Measurements from ENCODE around the gene KRT78. TPM values are rescaled to one million over a fixed set of nuclear protein-coding genes. Genes with fewer than 3 reads are reported as not detected.

Gene KRT78
- total and polyA plus RNA-seq, 9 of the 15 experiments (the other 6 are each of a cell fraction or from before 2014, with no cell fraction given), result not detected

GRCh38 chr12:52879394-52880351 lies 30.9 kb upstream of the KRT78 start (continued):
- no peak for TF ChIP-seq ZNF609 (CRISPR knock-in tag; IDR thresholded peaks at IDR 0.05; ENCODE audit: borderline replicate concordance)
- no peak for TF ChIP-seq TRIM24 (IDR thresholded peaks at IDR 0.05)
- peak; percentile 57 for TF ChIP-seq ZNF384 (IDR thresholded peaks at IDR 0.05; ENCODE audit: low read depth, low read length)
- TF ChIP-seq MXD1 (CRISPR knock-in tag; IDR thresholded peaks at IDR 0.05; ENCODE audit: borderline replicate concordance, poor library complexity, severe bottlenecking), result no peak
- no peak for TF ChIP-seq PYGO2 (tag; IDR thresholded peaks at IDR 0.05)
- TF ChIP-seq NCOR1 (IDR thresholded peaks at IDR 0.05), result no peak
- peak; percentile 50 to 83; a peak in 2 of 4 replicates for TF ChIP-seq MLLT1 (IDR thresholded peaks at IDR 0.05)
- no peak for TF ChIP-seq RFX5 (IDR thresholded peaks at IDR 0.05; ENCODE audit: low read depth, low read length)
- no peak for TF ChIP-seq CLOCK (CRISPR knock-in tag; IDR thresholded peaks at IDR 0.05; ENCODE audit: borderline replicate concordance)
- no peak for TF ChIP-seq KAT8 (IDR thresholded peaks at IDR 0.05; ENCODE audit: low read depth)
- TF ChIP-seq ZC3H8 (IDR thresholded peaks at IDR 0.05), result no peak
- no peak for TF ChIP-seq ADNP (tag; IDR thresholded peaks at IDR 0.05)
- TF ChIP-seq ZKSCAN3 (CRISPR knock-in tag; IDR thresholded peaks at IDR 0.05), result no peak
- TF ChIP-seq ZNF124 (CRISPR knock-in tag; IDR thresholded peaks at IDR 0.05), result no peak
- peak in 1 of 2 experiments; percentile 40; a peak in 1 of 4 replicates for TF ChIP-seq NONO (IDR thresholded peaks at IDR 0.05; ENCODE audit: low read depth in 2 of 2, low read length in 1 of 2)
- TF ChIP-seq HOXB6 (CRISPR knock-in tag; IDR thresholded peaks at IDR 0.05; ENCODE audit: borderline replicate concordance), result no peak

Data from K562 (cell line).